ENCODE measurements around the gene LRIT2. TPM values are rescaled to one million over a fixed set of nuclear protein-coding genes. Genes with fewer than 3 reads are reported as not detected.

LRIT2 gene, protein sequence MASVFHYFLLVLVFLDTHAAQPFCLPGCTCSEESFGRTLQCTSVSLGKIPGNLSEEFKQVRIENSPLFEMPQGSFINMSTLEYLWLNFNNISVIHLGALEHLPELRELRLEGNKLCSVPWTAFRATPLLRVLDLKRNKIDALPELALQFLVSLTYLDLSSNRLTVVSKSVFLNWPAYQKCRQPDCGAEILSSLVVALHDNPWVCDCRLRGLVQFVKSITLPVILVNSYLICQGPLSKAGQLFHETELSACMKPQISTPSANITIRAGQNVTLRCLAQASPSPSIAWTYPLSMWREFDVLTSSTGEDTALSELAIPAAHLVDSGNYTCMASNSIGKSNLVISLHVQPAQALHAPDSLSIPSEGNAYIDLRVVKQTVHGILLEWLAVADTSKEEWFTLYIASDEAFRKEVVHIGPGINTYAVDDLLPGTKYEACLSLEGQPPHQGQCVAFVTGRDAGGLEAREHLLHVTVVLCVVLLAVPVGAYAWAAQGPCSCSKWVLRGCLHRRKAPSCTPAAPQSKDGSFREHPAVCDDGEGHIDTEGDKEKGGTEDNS
- total RNA-seq: not detected

DNA sequence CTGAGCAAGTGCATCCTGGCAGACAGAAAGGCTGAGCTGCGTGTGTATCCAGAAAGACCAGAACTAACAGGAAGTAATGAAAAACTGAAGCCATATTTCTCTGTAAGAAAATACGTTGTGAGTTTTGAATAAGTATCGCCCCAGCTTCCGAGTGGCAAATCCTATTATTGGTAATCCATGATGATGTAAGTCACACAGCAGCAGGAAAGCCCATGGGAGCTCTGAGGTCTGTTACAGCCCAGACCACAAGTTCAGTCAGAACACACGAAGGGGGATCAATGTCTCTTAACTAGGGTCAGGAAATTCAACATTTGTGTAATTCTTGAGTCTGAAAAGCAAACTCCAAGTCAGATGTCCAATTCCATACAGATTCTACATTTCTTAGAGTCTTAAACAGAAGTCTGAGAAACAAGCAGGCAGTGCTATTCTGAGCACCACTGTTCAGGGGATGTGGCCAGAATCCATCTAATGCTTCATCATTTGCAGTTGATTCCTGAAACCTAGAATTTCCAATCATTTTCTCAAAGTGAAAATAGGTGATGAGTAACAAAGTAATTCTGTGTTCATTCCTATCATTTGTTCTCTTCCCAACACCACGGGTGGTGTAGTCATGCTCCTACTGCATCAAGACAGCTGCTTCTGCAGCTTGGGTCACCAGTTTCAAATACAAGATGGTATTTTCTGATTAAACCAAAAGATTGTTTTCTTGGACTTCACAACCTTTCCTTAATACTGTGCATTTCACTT, at the start of gene LRIT2:
LRIT2 (minus strand) TSS at position 118 of the 747 bp plus-strand sequence; CDS start at position 94, 24 bp downstream.
- Mint-ChIP-seq H3K4me1 (ENCODE audit: low read depth) (no peaks in the 10 kb centered on the region), H3K4me3 (no peak within 1 kb of the TSS), H3K36me3 (ENCODE audit: low read depth) (no peaks in the 10 kb centered on the region), H3K9me3 (no peaks in the 10 kb centered on the region), H3K27me3 (peaks cover 16% of the 10 kb centered on the region), H3K27ac (no peak within 1 kb of the TSS)
- POLR2A ChIA-PET: no interaction called here
- ATAC-seq: no peak
- CTCF ChIA-PET: interaction anchor here (2.0 kb wide), 1 partner anchor 13 kb away, joined by 4 read pairs; no protein-coding TSS in a partner anchor
- intact Hi-C loops (cut with micrococcal nuclease): no loop called here
- TF ChIP-seq, protein P1, sequence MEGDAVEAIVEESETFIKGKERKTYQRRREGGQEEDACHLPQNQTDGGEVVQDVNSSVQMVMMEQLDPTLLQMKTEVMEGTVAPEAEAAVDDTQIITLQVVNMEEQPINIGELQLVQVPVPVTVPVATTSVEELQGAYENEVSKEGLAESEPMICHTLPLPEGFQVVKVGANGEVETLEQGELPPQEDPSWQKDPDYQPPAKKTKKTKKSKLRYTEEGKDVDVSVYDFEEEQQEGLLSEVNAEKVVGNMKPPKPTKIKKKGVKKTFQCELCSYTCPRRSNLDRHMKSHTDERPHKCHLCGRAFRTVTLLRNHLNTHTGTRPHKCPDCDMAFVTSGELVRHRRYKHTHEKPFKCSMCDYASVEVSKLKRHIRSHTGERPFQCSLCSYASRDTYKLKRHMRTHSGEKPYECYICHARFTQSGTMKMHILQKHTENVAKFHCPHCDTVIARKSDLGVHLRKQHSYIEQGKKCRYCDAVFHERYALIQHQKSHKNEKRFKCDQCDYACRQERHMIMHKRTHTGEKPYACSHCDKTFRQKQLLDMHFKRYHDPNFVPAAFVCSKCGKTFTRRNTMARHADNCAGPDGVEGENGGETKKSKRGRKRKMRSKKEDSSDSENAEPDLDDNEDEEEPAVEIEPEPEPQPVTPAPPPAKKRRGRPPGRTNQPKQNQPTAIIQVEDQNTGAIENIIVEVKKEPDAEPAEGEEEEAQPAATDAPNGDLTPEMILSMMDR (IDR thresholded peaks at IDR 0.05): no peak
- no peak for DNase-seq

DNA sequence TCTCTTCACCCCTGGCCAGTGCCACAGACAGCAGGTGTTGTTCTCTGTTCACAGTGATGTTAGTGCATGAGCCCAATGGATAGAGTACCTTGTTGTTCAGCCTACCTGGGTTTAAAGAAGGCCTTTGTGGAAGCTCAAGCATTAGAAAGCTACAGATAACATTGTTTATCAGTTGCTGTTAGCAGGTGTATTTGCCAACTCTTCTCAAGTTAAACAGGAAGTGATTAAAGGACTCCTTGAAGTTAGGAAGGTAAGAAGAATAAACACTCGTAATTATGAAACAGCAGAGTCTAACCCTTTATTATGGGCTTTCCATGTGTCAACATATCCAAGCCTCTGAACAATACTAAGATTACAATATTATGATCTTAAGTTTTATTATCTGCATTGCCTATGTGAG, 45.4 kb upstream of the LRIT2 start:
- H3K27ac Mint-ChIP-seq: no peak overlapping the region
- intact Hi-C loops (cut with micrococcal nuclease): no loop called here
- no peaks in the 10 kb centered on the region for H3K9me3 Mint-ChIP-seq
- ATAC-seq: no peak
- POLR2A ChIA-PET: no interaction called here
- TF ChIP-seq, protein P1 (IDR thresholded peaks at IDR 0.05): no peak
- H3K4me1 Mint-ChIP-seq (ENCODE audit: low read depth): peaks cover 15% of the 10 kb centered on the region
- CTCF ChIA-PET: interaction anchor here (1.1 to 12.7 kb wide), 2 partner anchors 21 to 267 kb away, joined by 3 to 282 read pairs; no protein-coding TSS in a partner anchor
- no peaks in the 10 kb centered on the region for H3K36me3 Mint-ChIP-seq (ENCODE audit: low read depth)
- no peak for DNase-seq
- H3K4me3 Mint-ChIP-seq: no peak overlapping the region
- peaks cover 9% of the 10 kb centered on the region for H3K27me3 Mint-ChIP-seq

DNA sequence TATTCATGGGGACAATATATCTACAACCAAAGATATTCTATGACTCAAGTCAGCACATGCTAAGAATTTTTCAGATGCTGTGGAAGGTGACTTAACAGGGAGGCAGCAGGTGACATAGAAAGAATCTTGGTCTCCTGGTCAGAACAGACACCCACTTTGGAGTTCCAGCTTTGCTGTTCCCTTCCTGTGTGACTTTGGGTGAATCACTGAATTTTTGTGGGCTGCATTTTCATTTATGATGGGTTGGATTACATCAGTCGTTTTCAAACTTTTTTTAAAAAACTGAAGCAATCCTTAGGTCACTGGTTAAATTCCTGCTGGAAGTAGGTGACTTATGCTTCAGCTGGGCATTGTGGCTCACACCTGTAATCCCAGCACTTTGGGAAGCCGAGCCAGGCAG, 44.4 kb upstream of the LRIT2 start:
- no peak overlapping the region for H3K27ac Mint-ChIP-seq
- no peaks in the 10 kb centered on the region for H3K9me3 Mint-ChIP-seq
- H3K36me3 Mint-ChIP-seq (ENCODE audit: low read depth): no peaks in the 10 kb centered on the region
- H3K4me3 Mint-ChIP-seq: no peak overlapping the region
- intact Hi-C loops (cut with micrococcal nuclease): loop anchor here (5.0 kb wide), 1 partner anchor 63 kb away; no protein-coding TSS in a partner anchor
- ChIA-PET CTCF (interaction anchor here (1.1 to 12.7 kb wide), 3 partner anchors 20 to 268 kb away, joined by 3 to 282 read pairs (median 24); no protein-coding TSS in a partner anchor), POLR2A (no interaction called here)
- peaks cover 9% of the 10 kb centered on the region for H3K27me3 Mint-ChIP-seq
- DNase-seq (no peak), ATAC-seq (no peak)
- TF ChIP-seq, protein P1 (IDR thresholded peaks at IDR 0.05): no peak
- H3K4me1 Mint-ChIP-seq (ENCODE audit: low read depth): peaks cover 16% of the 10 kb centered on the region

DNA sequence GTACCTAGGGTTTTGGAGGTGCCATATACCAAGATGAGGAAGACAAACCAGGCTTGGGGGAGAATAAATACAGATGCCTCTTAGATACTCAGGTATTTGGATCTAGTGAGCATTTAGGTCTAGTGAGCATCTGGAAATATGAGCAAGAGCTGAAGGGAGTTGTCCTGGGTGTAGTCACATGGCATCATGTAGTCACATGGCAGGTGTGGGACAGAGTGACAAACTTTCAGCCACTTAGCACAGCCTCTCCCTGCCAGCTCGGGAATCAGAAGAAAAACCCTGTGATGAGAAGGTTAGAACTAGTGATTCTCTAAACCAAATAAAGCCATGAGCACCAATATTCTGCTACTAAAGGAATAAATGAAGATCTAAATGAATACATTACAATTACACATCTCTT, 43.8 kb upstream of the LRIT2 start:
- H3K4me3 Mint-ChIP-seq: no peak overlapping the region
- TF ChIP-seq, protein P1 (IDR thresholded peaks at IDR 0.05): no peak
- ATAC-seq (no peak), DNase-seq (no peak)
- H3K9me3 Mint-ChIP-seq: no peaks in the 10 kb centered on the region
- no peak overlapping the region for H3K27ac Mint-ChIP-seq
- CTCF ChIA-PET: interaction anchor here (2.6 to 12.7 kb wide), 3 partner anchors 84 to 269 kb away, joined by 23 to 282 read pairs (median 24); no protein-coding TSS in a partner anchor
- intact Hi-C loops (cut with micrococcal nuclease): loop anchor here (5.0 kb wide), 1 partner anchor 63 kb away; no protein-coding TSS in a partner anchor
- POLR2A ChIA-PET: no interaction called here
- H3K36me3 Mint-ChIP-seq (ENCODE audit: low read depth): no peaks in the 10 kb centered on the region
- peaks cover 11% of the 10 kb centered on the region for H3K27me3 Mint-ChIP-seq
- peaks cover 19% of the 10 kb centered on the region for H3K4me1 Mint-ChIP-seq (ENCODE audit: low read depth)
